CD4-positive, alpha-beta T cell treated with Interleukin-15 for 1 hour (primary cell): ENCODE data around the gene AKT1.
A peak's percentile ranks its signal among the peaks of the same experiment; 100 is the strongest.
"Not testable (repeated sequence)": the region's sequence is repeated elsewhere in the genome, so short reads cannot be mapped to it uniquely, and the experiment has no call there.

ENCODE experiments used
- DNase-seq: peaks from one replicate; pipeline ENCODE4 v3.0.0-alpha.2; 2020

The AKT1 gene

DNA sequence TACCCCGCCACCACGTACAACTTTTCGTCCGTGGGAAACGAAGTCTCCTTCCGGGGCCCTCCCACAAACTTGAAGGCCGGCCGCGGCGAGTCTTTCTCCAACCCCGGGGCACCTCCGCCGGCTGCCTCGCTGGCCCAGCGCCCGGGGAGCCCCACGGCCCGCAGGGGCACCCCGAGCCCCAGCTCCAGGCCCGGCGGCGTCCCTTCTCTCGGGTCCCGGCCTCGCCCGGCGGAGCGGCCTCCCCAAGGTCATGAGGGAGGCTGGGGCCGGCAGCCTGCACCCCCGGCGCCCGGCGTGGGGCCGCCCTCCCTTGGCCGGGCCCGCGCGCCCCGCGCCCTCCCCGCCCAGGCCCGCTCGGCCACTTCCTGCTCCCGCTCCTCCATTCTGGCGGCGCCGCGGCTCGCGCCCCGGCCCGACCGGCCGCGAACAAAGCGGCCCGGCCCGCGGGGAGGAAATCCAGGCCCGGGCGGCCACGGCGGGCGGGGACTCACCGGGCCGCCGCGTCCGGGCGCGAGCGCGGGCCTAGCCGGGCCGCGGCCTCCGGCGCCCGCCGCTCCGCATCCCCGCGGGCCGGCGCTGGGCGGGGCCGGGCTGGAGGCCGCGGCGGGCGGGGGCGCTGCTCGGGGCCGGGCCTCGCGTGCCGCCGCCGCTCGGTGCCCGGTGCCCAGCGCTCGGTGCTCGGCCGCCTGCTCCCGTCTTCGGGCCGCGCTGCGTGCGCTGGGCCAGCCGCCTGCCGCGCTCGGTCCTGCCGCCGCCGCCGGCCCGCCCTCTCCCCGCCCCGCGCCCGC, at the start of gene AKT1:
Gene AKT1, minus strand, starts transcription at position 756 of the 788 bp plus-strand sequence. CDS start 3,105 bp downstream, outside the sequence.
- DNase-seq, result no peak

DNA sequence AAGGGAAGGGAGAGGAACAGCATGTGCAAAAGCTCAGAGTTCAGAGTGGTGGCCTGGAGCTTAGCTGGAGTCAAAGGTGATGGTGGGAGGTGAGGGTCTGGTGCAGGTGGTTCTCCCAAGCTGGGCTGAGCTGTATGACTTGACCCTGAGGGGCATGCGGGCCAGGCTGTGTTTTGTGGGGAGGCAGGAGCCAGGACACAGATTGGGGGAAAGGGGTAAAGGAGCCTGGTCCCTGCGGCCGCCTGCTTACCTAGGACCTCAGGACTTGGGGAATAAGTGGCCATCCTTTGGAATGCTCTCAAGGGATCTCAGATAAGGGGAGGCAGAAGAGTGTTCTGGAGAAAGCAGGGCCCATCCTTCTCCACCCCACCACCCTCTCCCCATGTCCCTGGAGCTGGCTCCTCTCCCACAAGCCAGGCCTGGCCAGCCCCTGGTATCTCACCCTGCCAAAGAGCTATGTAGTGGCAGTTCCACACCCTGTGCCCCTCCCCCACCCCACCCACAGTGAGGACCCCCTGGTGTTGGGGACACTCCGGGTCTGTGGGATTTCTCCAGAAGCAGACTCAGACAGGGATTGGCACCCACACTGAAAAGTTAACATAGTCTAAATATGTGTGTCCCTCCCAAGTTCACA, 49.6 kb upstream of the AKT1 start:
- DNase-seq, result no peak

DNA sequence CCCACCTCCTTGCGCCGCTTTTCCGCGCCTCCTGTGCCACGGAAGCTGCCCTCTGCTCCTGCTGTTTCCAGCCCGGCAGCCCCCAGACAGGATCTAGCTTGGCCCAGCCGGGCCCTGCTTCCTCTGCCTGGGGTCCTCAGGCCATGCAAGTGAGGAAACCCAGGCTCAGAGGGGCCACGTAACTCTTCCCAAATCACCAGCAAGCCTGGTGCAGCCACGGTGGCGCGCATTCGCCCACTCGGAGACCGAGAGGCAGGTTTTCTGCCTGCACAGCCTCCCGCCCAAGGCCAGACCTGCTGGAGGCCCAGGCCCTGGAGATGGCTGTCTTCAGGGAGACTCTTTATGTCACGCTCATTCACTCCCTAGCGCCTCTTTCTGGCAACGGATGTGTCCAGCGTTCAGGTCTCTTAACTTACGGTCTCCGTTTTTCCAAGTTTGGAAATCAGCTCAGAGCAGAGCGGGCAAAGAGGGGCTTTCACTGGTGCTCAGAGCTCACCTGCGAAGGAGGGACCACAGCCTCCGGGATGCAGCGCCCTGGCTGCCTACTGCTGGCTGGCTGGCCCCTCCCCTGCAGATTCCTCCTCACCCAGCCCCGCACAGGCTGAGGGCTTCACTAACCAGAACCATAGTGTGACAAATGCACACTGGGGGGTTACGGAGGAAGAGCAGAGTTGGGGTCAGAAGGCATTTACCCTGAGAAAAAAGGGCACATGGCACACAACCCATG, 48.9 kb upstream of the AKT1 start:
- DNase-seq, result no peak

- DNase-seq, result no peak
Measured at GRCh38 chr14:104843442-104844305, 48.1 kb upstream of the AKT1 start.

DNA sequence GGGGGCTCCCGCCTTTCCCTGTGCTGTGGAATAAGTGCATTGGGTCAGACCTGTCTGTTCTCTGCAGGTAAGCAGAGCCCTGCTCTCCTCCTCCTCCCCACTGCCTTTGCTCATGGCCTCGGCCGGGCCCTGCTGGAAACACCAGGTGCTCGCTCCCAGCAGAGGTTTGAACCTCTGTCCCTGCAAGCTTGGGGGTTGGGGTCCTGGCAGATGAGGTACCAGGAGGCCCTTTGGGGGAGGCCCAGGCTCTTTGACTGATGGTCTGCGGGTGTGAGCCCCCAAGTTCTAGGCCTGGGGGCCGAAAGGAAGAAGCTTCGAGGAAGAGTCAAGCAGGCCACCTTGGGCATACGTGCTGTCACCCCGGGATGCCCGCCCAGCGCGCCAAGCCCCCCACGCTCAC, 47.5 kb upstream of the AKT1 start:
- no peak for DNase-seq

GRCh38 chr14:104841730-104842129, 46.2 kb upstream of the AKT1 start:
- DNase-seq, result no peak

- DNase-seq, result not testable (repeated sequence)
Measured at GRCh38 chr14:104836171-104836935, 40.8 kb upstream of the AKT1 start.

GRCh38 chr14:104830781-104831180, 35.2 kb upstream of the AKT1 start:
- DNase-seq, result no peak

DNA sequence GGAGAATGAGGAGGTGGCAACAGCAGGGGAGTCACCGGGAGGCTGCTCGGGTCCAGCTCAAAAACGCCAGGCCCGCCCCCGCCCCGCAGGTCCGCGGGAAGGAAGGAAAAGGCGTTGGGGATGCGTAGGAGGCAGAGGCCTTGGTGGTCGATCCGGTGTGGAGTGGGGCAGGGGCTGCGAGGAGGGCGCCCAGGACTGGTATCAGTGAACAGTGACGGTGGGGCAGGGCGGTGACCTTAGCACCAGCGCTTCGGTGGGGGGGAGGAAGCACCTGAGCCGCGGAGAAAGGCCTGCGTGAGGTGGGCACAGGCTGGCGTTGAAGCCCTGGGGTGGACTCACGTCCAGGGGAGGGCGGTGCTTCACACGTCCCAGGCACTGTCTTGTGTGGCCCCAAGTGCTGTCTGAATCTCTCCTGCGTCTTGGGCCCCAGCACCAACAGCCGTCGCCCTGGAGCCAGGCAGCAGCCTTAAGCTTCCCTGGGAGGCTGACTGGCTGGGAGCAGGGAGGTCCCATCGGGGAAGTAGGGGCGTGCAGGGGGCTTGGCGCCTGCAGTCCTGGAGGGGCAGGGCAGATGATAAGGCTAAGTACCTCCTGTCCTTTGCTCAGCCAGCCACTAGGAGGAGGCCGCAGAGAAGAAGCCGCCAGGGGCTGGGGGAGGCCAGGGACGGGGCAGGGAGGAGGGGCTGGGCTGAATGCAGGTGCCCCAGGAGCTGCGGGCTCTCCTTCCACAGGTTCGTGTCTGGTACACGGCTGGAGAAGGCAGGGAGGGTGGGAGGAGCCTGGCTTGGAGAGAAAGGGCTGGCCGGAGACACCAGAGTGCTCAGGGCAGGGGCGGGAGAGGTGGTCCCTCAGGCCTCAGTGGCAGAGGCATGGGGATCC, 31.9 kb upstream of the AKT1 start:
- peak; percentile 64 for DNase-seq

- DNase-seq, result no peak
Measured at GRCh38 chr14:104826861-104827176, 31.3 kb upstream of the AKT1 start.

DNA sequence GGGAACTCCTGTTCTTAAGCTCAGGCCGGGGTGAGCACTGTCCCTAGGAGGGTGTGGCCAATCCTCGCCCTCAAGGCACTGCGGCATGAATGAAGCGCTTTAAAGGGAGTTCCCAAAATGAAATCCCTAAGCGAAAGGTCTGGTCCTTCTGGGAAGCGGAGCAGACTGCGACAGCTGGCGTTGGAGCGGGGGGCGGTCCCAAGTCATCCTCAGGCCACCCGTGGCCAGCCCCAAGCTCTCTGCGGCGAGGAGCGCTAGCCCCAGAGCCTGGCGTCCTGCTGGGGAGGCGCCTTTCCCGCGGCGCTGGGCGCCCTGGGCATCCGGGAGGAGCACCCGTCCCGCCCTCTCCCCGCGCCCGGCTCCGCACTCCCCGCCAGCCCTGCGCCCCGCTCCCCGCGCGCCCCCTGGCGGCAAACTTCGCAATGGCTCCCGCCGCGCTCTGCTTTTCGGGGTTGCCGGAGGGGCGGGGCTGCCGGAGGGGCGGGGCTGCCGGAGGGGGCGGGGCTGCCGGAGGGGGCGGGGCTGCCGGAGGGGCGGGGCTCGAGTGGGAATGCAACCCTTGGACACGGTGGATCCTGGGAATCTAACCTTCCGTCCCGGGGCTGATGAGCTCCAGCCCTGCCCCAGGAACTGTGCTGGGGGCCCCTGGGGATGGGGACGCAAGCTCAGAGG, 30.8 kb upstream of the AKT1 start:
- DNase-seq, result peak; percentile 87

- no peak for DNase-seq
Measured at GRCh38 chr14:104824353-104824997, 28.9 kb upstream of the AKT1 start.

- no peak for DNase-seq
Measured at GRCh38 chr14:104822821-104823615, 27.5 kb upstream of the AKT1 start.

DNA sequence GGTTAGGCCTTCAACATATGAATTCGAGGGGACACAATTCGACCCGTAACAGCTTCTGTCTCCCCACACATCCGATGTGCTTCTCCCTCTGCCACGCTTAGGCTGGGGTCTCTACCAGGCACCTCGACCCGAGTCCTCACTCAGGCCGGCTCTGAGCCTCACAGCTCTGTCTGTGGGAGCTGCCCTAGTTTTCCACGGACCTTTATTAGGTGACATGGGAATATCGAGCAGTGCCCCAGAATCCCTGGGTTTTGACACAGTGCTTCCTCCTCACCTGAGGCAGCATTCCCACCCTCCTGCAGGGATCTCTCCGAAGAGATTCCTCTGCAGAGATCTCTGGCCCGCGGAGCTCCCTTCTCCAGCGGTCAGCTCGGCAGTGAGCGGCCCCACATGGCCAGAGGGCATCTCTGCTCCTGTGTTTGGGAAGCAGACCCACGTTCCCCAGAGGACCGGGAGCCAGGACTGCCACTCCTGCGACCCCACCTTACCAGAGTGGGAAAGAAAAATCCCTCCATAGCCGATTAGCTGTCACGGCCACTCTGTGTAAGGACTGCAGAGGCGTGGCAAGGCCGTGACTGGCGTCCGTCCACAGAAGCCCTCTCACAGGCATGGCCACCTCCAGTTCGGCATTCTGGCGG, 26.5 kb upstream of the AKT1 start:
- no peak for DNase-seq

DNA sequence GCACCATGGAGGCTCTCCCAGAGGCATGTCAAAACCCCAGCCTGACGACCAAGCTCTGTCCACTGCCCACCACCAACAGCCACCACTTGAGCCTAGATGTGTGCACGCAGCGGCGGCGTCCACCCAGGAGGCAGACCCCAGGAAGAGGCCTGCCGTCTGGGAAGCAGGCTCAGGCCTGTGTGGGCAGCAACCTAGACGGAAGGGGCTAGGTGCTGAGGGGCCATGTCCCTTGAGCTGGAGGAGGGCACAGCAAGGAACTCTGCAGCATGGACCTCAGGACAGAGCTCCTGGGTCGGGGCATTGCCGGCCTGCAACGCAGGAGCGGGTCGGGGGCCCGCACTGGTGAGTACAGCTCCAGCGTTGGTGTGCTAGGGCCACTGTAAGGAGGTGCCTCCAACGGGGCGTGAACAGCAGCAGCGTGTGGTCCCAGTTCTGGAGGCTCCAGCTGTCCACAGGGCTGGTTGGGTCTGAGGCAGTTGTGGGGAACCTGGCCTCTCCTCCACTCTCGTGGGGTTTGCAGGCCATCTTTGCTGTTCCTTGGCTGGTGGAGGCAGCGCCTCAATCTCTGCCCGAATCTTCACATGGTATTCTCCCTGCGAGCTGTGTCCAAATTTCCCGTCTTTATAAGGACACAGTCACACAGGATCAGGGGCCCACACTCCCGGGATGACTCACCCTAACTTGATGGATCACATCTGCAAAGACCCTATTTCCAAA, 25.8 kb upstream of the AKT1 start:
- no peak for DNase-seq

- DNase-seq, result no peak
Measured at GRCh38 chr14:104820669-104821228, 25.2 kb upstream of the AKT1 start.

- no peak for DNase-seq
Measured at GRCh38 chr14:104819361-104819781, 23.8 kb upstream of the AKT1 start.
